GM19455 (cell line): ENCODE measurements around the gene A4GNT.
"Not testable (repeated sequence)": the region's sequence is repeated elsewhere in the genome, so short reads cannot be mapped to it uniquely, and the experiment has no call there.

Experiments
- ATAC-seq: cut with Tn5 transposase; IDR thresholded peaks from one replicate; pipeline ENCODE4 v1.9.1; 2021; ENCODE audit not compliant: unreplicated experiment

A4GNT gene

DNA sequence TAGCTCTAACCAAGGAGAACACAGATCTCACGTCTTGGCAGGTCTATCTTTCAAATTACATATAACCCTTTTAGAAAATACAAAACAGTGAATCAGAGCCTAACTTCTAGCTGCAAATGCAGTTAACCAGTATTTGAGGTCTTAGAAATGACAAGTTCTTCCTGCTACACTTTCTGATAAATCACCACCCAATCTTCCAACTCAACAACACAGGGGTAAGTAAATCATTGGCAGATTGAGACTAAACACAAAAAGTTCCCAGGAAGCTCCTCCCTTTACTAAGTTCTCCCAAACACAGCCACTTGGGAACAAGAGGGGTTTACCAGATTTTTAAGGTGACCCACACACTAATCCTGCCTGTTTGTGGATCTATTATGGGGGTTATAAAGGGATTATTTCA, at the start of gene A4GNT:
Gene A4GNT, minus strand, starts transcription at position 152 of the 400 bp plus-strand sequence. CDS start 1,134 bp downstream, outside the sequence.
- ATAC-seq = no peak

DNA sequence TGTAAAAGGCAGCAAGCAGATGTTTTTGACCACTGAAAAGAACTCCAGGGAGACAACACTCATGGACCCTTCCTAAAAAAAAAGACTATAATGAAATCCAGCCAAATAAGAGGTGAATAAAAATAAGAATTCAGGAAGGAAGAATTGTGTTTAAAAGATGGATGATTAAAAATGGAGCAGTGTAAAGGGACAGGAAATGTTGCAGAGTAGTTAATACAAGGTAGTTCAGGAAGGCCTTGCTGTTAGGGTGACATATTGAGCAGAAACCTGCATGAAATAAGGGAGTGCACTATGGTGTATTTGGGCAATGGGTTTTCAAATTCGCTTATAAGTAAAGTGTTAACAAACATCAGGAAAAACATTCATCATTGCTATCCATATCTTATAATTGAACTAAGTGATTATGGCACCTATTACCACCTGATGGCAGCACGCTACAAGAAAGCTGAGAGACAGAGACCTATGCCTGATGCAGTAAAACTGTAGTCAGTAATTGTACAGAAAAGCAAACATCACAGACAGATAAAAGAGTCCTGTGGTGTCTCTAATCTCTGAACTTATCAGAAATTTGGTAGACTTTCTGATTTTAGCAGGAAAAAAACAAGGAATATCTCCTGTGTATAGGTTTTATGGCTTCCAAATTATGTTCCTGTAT, 48.3 kb upstream of the A4GNT start:
- peak; percentile 59 for ATAC-seq

DNA sequence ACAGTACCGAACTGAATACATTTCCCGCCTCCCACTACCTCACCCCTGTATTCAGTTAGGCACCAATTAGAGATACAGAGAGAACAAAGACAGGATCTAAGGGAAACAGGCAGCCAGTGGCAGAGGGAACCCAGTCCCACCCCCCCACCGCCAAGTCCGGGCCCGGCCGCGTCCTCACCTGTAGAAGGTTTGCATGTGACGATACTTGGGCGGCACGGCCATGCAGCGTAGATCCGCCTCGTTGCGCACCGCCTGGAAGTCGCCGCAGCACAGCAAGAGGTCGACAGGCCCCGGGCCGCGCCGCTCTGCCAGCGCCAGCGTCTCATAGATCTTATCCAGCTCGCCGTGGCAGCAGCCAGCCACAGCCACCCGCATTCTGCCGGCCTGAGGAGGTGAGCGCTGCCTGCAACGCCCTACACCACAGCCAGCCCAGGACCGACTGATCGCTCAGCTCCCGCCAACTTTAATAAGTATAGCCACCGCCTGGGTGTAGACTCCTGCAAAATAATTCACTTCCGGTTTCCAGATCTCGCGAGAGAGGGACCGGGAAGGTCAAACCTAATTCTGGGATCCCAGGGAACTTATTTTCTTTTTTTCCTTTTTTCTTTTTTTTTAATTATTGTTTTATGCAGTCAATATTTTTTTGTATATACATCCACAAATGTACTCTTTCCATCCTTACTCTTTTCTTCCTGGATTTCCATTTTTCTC, 42.4 kb upstream of the A4GNT start, which contains the start of gene DBR1:
Gene DBR1, minus strand, starts transcription at position 501 of the 711 bp plus-strand sequence. Its CDS starts 126 bp downstream, at position 375.
- peak; percentile 91 for ATAC-seq

DNA sequence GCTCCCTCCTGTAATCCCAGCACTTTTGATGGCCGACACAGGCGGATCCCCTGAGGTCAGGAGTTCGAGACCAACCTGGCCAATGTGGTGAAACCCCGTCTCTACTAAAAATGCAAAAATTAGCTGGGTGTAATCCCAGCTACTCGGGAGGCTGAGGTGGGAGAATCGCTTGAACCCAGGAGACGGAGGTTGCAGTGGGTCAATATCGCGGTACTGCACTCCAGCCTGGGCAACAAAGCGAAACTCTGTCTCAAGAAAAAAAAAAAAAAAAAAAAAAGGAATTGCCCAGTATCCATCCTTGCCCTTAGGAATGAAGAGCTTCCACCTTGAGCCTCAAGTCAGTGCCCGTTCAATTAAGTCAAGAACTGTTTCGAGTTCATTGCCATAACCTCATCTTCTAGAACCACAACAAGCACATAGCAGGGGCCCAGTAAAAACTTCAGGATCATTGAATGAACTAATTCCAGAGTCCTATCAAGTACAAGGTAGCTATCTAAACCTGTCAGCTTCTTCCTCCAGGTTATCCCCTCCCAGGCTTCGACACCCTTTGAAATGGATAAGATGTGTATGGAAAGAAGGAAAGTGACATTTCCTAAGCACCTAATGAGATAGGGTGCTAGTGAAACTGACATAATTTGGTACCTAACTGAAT, 41.7 kb upstream of the A4GNT start:
- ATAC-seq = peak; percentile 1

DNA sequence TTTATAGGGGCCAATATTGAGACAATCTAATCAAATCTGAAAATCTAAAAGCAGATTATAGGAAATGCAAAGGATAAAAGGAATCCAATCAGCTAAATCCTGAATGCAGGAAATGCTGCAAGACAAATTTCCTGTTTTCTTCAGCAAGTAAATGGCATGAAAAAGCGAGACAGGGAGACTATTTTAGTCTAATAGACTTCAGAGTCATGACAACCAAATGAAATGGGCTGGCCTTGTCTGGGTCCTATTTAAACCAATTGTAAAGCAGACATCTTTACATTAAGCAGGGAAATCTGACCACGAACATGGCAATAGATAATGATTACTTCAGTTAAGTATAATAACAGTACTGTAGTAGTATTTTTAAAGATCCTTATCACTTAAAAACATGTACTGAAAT, 40.4 kb upstream of the A4GNT start:
- no peak for ATAC-seq

DNA sequence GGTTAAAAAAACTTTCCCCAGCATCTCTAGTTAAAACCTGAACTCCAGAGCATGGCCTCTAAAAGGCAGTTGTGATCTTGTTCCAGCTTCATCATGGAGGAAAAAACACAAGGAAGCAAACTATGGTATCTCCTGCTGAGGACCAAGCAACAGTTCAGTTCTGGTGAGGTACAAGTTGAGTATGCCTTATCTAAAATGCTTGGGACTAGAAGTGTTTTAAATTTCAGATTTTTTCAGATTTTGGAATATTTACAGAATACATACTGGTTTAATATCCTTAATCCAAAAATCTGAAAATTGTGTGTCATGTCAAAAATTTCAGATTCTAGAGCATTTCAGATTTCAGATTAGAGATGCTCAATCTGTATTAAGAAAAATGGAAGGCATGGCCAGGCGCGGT, 32.9 kb upstream of the A4GNT start:
- no peak for ATAC-seq

DNA sequence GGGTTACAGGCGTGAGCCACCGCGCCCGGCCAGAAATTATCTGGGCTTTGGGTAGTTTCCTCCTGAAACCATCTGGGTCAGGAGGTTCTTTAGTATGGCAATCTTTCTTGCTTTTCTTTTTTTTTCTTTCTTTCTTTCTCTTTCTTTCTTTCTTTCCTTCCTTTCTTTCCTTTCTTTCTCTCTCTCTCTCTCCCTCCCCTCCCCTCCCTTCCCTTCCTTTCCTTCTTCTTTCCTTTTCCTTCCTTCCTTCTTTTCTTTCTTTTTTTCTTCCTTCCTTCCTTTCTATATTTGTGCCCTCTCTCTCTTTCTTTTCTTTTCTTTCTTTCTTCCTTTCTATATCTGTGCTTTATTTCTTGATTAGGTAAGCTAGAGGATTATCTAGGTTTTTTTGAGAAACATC, 25.6 kb upstream of the A4GNT start:
- no peak for ATAC-seq

DNA sequence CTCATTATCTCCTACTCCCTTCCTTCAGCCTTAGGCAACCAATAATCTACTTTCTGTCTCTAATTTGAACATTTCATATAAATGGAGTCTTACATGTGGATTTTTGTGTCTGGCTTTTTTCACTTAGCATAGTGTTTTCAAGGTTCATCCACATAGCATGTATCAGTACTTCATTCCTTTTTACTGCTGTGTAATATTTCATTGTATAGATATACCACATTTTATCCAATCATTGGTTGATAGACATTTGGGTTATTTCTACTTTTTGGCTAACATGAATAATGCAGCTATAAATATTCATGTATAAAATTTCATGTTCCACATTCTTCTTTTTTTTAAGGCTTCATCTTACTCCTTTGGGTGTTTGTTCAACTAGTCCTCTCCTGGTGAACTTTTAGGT, 22.3 kb upstream of the A4GNT start:
- no peak for ATAC-seq

DNA sequence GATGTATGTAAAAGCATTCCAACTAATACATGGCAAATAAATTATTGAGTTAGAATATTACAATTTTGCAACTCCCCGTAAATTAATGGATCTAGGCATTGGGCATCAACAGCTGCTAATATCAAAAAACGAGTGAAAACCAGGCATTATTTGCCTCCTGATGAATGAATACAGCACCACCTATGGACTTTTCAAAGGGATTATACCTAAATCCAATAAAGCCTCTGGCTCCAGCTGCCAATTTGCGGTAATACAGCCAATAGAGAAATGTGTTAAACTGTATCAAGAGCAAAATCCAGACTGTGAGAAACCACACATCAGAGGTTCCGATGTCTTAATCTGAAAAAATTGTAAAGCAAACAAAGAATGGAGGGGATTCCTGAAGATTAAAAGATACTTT, 16.3 kb upstream of the A4GNT start:
- ATAC-seq = no peak

DNA sequence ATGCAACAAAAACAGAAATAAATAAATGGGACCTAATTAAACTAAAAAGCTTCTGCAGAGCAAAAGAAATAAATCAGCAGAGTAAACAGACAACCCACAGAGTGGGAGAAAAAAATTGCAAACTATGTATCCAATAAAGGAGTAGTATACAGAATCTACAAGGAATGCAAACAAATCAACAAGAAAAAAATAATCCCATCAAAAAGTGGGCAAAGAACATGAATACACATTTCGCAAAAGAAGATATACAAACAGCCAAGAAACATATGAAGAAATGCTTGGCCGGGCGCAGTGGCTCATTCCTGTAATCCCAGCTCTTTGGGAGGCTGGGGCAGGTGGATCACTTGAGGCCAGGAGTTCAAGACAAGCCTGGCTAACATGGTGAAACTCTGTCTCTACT, 10.0 kb upstream of the A4GNT start:
- not testable (repeated sequence) for ATAC-seq

DNA sequence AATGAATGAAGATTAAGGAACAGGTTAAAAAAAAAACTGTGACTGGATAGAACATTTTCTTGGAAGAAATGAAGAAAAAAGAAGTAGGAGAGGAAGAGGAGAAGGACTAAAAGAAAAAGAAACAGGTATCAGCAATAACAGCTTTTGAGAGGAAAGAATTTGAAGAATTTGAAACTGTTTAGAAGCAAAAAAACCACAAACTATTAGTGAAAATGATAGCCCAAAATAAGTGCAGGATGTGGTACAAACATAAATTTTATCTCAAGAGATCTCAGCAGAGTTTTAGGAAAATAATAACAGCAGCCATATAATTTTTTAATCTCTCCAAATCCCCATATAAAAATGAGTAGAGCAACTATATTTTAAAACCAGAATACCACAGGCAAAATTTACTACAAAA, 8.8 kb upstream of the A4GNT start:
- no peak for ATAC-seq

DNA sequence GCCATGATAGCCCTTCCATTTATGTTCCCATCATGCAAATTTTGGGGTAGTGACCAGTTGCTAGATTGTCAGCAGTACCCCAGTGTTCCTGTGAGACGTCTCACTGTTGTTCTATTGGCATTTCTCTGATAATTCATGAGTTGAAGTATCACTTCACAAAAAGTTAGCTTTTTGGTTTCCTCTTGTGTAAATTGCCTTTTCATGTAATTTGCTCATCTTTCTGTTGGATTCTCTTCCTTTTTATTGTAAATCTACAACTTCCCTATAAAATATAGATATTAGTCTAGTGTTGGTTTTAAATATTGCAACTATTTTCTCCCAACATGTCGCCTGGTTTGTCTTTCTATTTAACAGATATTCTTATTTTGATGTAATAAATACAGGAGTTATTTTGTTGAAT, 7.5 kb upstream of the A4GNT start:
- no peak for ATAC-seq

DNA sequence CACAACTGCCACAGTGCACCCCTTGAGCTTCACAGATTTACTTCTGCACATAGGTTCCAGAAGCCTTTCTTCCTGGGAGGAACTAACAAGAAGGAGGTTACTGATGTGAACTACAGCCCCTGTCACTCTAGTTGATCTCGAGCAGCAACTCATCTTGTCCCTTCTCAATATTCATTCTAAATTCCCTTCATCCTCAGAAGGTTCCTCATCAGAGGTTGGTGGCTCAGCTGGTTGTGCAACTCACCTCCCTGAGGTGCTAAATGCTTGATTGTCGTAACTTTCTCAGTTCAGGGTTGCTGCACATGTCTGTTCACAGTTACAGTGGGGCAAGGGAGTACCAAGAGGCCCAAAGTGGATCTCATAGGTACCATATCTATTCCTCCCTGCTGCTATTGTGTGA, 5.7 kb upstream of the A4GNT start:
- no peak for ATAC-seq

DNA sequence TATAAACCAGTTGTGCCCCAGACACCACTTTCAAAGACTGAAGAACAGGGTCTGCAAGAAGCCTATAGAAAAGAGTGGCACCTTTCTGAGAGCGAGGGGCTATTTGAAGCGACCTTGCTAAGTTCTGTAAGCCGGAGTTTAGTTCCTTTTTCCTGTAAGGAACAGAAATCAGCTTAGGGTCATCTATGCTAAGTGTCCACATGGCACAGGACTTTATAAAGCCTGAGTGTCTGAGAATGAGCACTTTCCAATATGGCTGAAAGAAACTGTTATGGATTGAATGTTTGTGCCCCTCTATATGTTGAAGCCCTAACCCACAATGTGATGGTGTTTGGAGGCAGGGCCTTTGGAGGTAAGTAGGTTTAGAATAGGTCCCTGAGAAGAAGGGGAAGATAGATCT, 4.0 kb upstream of the A4GNT start:
- no peak for ATAC-seq

DNA sequence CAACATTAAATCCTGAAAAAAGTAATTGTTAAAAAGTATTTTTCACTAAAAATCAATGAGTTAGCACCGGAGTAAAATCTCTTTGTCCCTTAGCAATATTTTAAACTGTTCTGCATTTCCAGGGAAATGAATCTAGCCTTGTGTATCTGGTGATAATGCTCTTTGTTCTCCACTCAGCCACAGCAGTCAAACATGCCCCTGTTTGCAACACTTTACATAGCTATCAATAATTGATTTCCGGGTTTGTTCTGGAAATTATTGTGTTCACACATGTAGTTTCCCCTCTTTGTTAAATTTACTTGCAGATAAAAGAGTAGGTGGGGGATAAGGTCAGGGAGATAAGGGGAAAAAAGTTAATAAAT, 3.6 kb upstream of the A4GNT start:
- no peak for ATAC-seq

DNA sequence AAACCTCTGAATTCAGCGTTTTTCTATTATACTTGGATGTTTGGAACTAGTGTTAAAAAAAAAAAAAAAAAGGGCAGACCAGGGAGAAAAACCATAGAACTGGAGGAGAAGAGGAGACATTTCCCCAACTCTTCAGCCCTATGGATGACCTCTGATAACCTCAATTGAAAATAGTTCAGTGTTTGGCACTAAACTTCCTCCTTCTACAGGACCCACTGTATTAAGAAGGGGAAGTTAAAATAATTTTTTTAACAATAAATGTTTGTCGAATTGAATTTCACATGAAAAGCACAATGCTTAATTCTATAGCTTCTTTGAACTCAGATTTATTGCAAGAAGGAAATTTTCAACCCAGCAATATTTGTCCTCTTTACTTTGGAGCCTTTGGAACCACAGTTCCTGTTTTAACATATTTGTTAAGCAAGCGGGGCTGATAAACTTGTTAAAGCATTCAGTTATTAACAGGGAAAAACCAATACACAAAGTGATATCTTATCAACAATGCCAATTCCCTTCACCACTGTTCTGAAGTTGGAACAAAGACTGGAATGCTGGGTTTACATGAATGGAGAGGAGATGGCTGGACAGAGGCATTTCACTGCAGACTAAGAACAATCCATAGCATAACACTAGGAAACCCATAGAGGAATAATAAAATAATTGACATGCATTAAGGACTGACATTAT, 3.1 kb upstream of the A4GNT start:
- no peak for ATAC-seq

DNA sequence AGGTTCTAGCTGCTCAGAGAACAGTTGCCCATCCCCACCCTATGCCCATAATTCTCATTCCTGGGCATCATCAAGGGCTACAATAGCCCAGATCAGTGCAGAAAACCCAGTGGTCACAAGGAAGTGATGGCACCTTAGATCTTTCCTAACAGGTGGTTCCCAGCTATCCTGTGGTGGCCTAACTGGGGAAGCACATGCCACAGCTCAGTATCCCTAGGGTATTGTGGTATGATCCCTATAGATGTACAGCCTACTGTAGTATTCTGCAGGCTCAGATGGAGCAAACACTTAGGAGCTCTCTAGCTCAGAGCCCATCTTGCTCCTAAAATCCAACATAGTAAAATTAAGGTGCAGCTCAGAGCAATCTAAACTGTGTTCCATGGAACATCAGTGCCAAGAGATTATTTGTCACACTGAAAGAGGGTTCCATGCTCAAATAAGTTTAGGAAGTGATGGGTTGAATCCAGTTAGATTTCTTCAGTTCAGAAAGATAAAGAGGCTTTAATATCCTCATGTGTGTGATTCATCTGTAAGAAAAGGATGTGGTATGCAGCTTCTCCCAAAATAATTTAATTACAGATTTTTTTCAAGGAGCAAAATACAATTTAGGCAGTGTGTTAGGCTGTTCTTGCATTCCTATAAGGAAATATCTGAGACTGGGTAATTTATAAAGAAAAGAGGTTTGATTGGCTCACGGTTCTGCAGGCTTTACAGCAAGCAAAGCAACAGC, 4.4 kb downstream of the A4GNT start:
- ATAC-seq = no peak

DNA sequence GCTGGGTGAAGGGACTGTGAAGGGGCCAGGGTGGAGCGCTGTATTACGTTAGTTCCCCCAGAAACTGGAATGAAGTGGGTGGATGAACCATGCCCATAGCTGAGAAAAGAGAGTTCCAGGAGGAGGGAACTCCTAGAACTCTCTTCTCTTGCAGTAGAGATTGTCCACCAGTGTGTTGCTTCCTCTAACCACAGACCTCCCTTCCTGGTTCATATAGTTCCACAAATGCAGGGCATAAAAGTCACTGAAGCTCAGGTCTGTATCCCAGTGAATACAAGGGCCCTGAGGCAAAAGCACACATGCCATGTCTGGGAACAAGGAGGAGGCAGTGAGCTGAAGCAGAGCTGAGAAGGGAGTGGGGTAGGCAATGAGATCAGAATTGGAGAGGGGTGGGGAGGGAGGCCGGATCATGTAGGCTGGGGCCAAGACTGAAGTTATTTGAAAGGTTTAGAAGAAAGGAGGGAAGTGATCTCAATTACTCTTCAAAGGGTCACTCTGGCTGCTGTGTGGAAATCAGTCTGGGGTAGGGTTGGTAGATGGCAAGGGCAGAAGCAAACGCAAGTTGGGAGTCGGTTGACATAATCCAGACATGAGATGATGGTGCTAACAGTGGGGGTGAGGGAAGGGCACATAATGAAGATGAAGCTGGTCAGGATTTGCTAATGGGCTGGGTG, 6.5 kb downstream of the A4GNT start:
- ATAC-seq = no peak

DNA sequence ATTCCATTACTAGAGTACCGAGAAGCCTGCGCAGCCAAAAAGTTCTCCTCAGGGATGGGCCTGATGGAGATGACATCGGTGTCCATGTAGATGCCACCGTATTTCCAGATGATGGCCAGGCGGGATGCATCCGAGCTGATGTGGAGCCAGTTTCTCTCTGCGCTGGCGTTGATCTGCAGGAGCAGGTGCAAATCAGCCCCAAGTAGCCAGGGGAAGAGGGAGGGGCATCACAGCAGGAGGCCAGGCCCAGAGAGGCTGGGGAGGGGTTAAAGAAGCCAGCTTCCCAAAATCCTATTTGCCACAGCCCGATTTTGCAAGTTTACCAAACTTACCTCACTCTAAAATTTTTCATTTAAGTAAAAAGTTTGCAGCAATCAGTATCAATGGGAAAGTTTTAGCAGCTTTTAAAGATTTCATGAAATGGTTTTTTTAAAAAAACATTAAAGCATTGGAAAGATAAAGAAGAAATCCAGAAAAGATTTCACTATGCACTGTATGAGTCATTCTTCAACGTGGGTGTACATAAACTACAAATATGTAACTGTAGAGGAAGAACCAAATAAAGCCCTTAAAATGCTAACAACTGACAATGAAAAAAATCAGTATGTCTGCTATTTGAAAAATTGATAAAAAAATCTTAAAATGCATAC, 7.4 kb downstream of the A4GNT start:
- no peak for ATAC-seq

DNA sequence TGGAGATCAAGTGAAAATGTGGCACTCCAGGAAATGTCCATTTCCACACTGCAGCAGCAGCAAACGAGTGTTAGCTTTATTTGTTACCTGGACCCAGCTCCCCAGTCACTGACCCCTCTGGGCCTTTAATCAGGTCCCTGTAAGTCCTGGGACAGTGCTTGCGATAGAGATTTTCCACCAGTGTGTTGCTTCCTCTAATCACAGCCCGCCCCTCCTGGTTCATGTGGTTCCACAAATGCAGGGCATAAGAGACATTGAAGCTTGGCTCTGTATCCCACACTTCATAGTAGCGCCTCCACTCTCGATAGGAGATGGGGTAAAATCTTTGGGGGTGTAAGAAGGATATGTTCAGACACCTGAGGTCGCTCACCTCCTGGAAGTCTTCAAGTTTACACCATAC, 8.0 kb downstream of the A4GNT start:
- no peak for ATAC-seq
